GM12878 (cell line): ENCODE data around the gene SEZ6L2. TPM values are rescaled to one million over a fixed set of nuclear protein-coding genes. Genes with fewer than 3 reads are reported as not detected.
A peak's percentile ranks its signal among the peaks of the same experiment; 100 is the strongest.

ENCODE experiments used
- ATAC-seq: fragments of 200-7000 bp; cut with Tn5 transposase; 3 replicates; pipeline ENCODE4 v1.9.1; 2020; ENCODE audit warnings: mild to moderate bottlenecking, moderate library complexity
- BruUV-seq: library from RNA; stranded (reverse); fragments of 400-500 nt; replicated peaks from 2 replicates; lab custom pipeline; 2021; lab: Mats Ljungman, UMichigan
- CTCF ChIA-PET: fragments of 300-600 bp; sonication (Branson Sonifier 250); formaldehyde crosslinking; extraction: SDS; loops from one replicate; lab custom pipeline; 2021; ENCODE audit warnings: inconsistent platforms; lab: Yijun Ruan, JAX
- POLR2A ChIA-PET: fragments of 350-600 bp; formaldehyde crosslinking; extraction: SDS; loops from one replicate; lab custom pipeline; 2021; ENCODE audit warnings: inconsistent platforms; lab: Charles Lee
- RAD21 ChIA-PET: fragments of 300-600 bp; sonication (Branson Sonifier 250); formaldehyde crosslinking; loops from one replicate; lab custom pipeline; 2023; ENCODE audit warnings: antibody characterized with exemption; ENCODE audit not compliant: unreplicated experiment; lab: Charles Lee
- SMC1A ChIA-PET: fragments of 300-600 bp; sonication (Branson Sonifier 250); formaldehyde crosslinking; loops from one replicate; lab custom pipeline; 2023; ENCODE audit not compliant: unreplicated experiment, uncharacterized antibody; lab: Charles Lee
- DNase-seq: peaks from one replicate; pipeline ENCODE4 v3.0.0-alpha.2; 2011; ENCODE audit warnings: low read depth, low spot score
- FAIRE-seq: peaks from 3 replicates; lab custom pipeline; 2011; peaks lifted over from hg19 to GRCh38; lab: Jason Lieb, UNC
- H2AFZ ChIP-seq: 2 replicates; pipeline ENCODE4 v1.6.0; 2011; ENCODE audit warnings: low read depth, low read length, control low read depth; ENCODE audit not compliant: control insufficient read depth
- H3K27ac ChIP-seq: 2 replicates; pipeline ENCODE4 v1.5.1; 2011; ENCODE audit warnings: control low read depth; ENCODE audit not compliant: control insufficient read depth, insufficient read depth
- H3K27me3 ChIP-seq, 2 experiments: replicated peaks in 1 of 2; 2 replicates each; pipeline versions ENCODE4 v1.6.0 to v1.6.1; 2011; ENCODE audit warnings: low read length in 1 of 2; ENCODE audit not compliant: control insufficient read depth in 2 of 2, insufficient read depth in 2 of 2
- H3K36me3 ChIP-seq, 2 experiments: 2 replicates each; pipeline ENCODE4 v1.5.1; 2011; ENCODE audit warnings: low read length in 1 of 2; ENCODE audit not compliant: control insufficient read depth in 2 of 2, insufficient read depth in 2 of 2
- H3K4me1 ChIP-seq: 2 replicates; pipeline ENCODE4 v1.6.1; 2011; ENCODE audit warnings: mild to moderate bottlenecking, low read length, moderate library complexity, mixed read lengths; ENCODE audit not compliant: control insufficient read depth, insufficient read depth
- H3K4me2 ChIP-seq: 2 replicates; pipeline ENCODE4 v1.6.0; 2011; ENCODE audit warnings: control low read depth; ENCODE audit not compliant: control insufficient read depth, insufficient read depth
- H3K4me3 ChIP-seq: fragments of 200-600 bp; sonication (generic); 2 replicates; pipeline ENCODE4 v1.5.1; 2016
- H3K79me2 ChIP-seq: 2 replicates; pipeline ENCODE4 v1.6.0; 2011; ENCODE audit warnings: low read length; ENCODE audit not compliant: control insufficient read depth, insufficient read depth
- H3K9ac ChIP-seq: 2 replicates; pipeline ENCODE4 v1.8.0; 2011; ENCODE audit warnings: low read length, control low read depth, mixed read lengths; ENCODE audit not compliant: control insufficient read depth, insufficient read depth
- H3K9me3 ChIP-seq: replicated peaks from 3 replicates; pipeline ENCODE4 v1.5.1; 2011; ENCODE audit warnings: mild to moderate bottlenecking, low read length; ENCODE audit not compliant: control insufficient read depth, insufficient read depth
- H4K20me1 ChIP-seq: 2 replicates; pipeline ENCODE4 v1.6.0; 2011; ENCODE audit not compliant: control insufficient read depth, insufficient read depth
- BACH1 ChIP-seq: fragments of 450-650 bp; IDR thresholded peaks from 2 replicates; pipeline ENCODE4 v1.6.1; 2017; ENCODE audit warnings: mild to moderate bottlenecking, borderline replicate concordance
- ESRRA ChIP-seq: IDR thresholded peaks from 2 replicates; pipeline ENCODE4 v1.6.1; 2012; ENCODE audit warnings: mild to moderate bottlenecking, low read length, improper control_type of control experiment
- KLF5 ChIP-seq: fragments of 450-650 bp; IDR thresholded peaks from 2 replicates; pipeline ENCODE4 v1.6.1; 2014; ENCODE audit warnings: mild to moderate bottlenecking; ENCODE audit not compliant: partially characterized antibody
- MAX ChIP-seq: IDR thresholded peaks from 2 replicates; pipeline ENCODE4 v1.6.1; 2012; ENCODE audit warnings: low read depth, low read length, improper control_type of control experiment
- NFYA ChIP-seq: IDR thresholded peaks from 2 replicates; pipeline ENCODE4 v1.6.1; 2011; ENCODE audit warnings: low read depth, mild to moderate bottlenecking, low read length, improper control_type of control experiment, borderline replicate concordance
- PKNOX1 ChIP-seq: fragments of 450-650 bp; IDR thresholded peaks from 2 replicates; pipeline ENCODE4 v1.6.1; 2016; ENCODE audit warnings: mild to moderate bottlenecking
- RELB ChIP-seq: fragments of 450-650 bp; IDR thresholded peaks from 2 replicates; pipeline ENCODE4 v1.6.1; 2017; ENCODE audit warnings: low read depth, mild to moderate bottlenecking, moderate library complexity
- SIN3A ChIP-seq: IDR thresholded peaks from 2 replicates; pipeline ENCODE4 v1.6.1; 2012; ENCODE audit warnings: low read depth, low read length, improper control_type of control experiment
- SMAD5 ChIP-seq: IDR thresholded peaks from 2 replicates; pipeline ENCODE4 v1.6.1; 2016; ENCODE audit warnings: antibody characterized with exemption, low read depth
- TCF12 ChIP-seq: IDR thresholded peaks from 2 replicates; pipeline ENCODE4 v1.6.1; 2011; ENCODE audit warnings: low read depth, mild to moderate bottlenecking, low read length
- USF1 ChIP-seq: IDR thresholded peaks from 2 replicates; pipeline ENCODE4 v1.6.1; 2011; ENCODE audit warnings: borderline replicate concordance, low read depth, mild to moderate bottlenecking, moderate library complexity, mixed read lengths, low read length; ENCODE audit not compliant: insufficient read depth; ENCODE audit errors: extremely low read length
- ZBTB33 ChIP-seq: fragments of 450-650 bp; IDR thresholded peaks from 2 replicates; pipeline ENCODE4 v1.6.1; 2017; ENCODE audit warnings: mild to moderate bottlenecking
- ZNF592 ChIP-seq: fragments of 450-650 bp; IDR thresholded peaks from 2 replicates; pipeline ENCODE4 v1.6.1; 2017; ENCODE audit warnings: mild to moderate bottlenecking, moderate library complexity
- WGBS: methylation state at CpG from one replicate; pipeline ENCODE4 v1.1.6; 2016; ENCODE audit warnings: low lambda C conversion rate; ENCODE audit not compliant: insufficient replicate concordance, insufficient coverage; ENCODE audit errors: missing lambda C conversion rate; 5-methylcytosine and 5-hydroxymethylcytosine counted together
- in situ Hi-C: fragments of 300-500 bp; cut with MboI; formaldehyde crosslinking; loops from 9 replicates; pipeline ENCODE4 v1.14.3; 2018; ENCODE audit warnings: mixed read lengths
- intact Hi-C: fragments of 100-400 bp; cut with micrococcal nuclease; formaldehyde crosslinking; loops from one replicate; pipeline ENCODE4 v1.14.2; 2022; ENCODE audit not compliant: unreplicated experiment
- polyA plus RNA-seq, 11 experiments: library from polyadenylated mRNA; depleted of rRNA in 4 of 11; unstranded in 6 of 11; stranded (reverse) in 5 of 11; fragments of >200 nt; fragmentation: Nextera tagmentation in 4 of 11; fragmentation: Illumina TruSeq in 1 of 11; extraction: Ambion mirVana in 4 of 11; extraction: Trizol in 1 of 11; gene quantifications; 1 replicate in 1 of 11; 2 replicates in 10 of 11; pipeline versions ENCODE4 v1.2.1 to v1.2.3, GENCODE V29; 2011 to 2016; ENCODE audit warnings: inconsistent platforms in 2 of 11, missing spikeins in 2 of 11, low read depth in 1 of 11
- total RNA-seq, 4 experiments: library from RNA; depleted of rRNA in 3 of 4; stranded (reverse); fragments of >200 nt in 3 of 4; fragmentation: Illumina TruSeq in 1 of 4; extraction: Trizol in 1 of 4; gene quantifications; 2 replicates each; pipeline versions ENCODE4 v1.2.1 to v1.2.3, GENCODE V29; 2013 to 2021

The SEZ6L2 gene
- total and polyA plus RNA-seq, 10 of the 15 experiments (the other 5 are each of a cell fraction or from before 2014, with no cell fraction given), result 0.06 to 0.49 TPM; not detected in 8

GRCh38 chr16:29854520-29855100 lies 44.7 kb downstream of the SEZ6L2 start:
- ATAC-seq (peak; percentile 21; the same call in 2 of the 3 replicates), FAIRE-seq (no peak), DNase-seq (no peak)
- H2AFZ ChIP-seq, result no peak overlapping the region
- H3K36me3 ChIP-seq, result peaks cover 0 to 3% of the 10 kb centered on the region in 2 experiments; a peak in 2 of 4 replicates
- RAD21 ChIA-PET, result no interaction called here
- WGBS, result 63% methylated on average over 5 of the region's 5 CpGs
- intact Hi-C loops (no loop called here), in situ Hi-C loops (no loop called here)
- no peak overlapping the region for H3K9ac ChIP-seq
- no peak overlapping the region for H3K27ac ChIP-seq
- CTCF ChIA-PET, result interaction anchor here (1.0 to 3.8 kb wide), 2 partner anchors 163 to 177 kb away, joined by 3 to 9 read pairs; no protein-coding TSS in a partner anchor
- no peaks in the 10 kb centered on the region for H3K27me3 ChIP-seq
- no peak overlapping the region for H3K4me3 ChIP-seq
- SMC1A ChIA-PET, result interaction anchor here (0.7 kb wide), 1 partner anchor 20 kb away, joined by 3 read pairs; no protein-coding TSS in a partner anchor
- POLR2A ChIA-PET, result interaction anchor here (0.6 kb wide), 1 partner anchor 39 kb away, joined by 3 read pairs; no protein-coding TSS in a partner anchor
- no peaks in the 10 kb centered on the region for H3K4me1 ChIP-seq
- H3K9me3 ChIP-seq, result no peaks in the 10 kb centered on the region
- BruUV-seq, result no TSS peak
- no peaks in the 10 kb centered on the region for H4K20me1 ChIP-seq
- no peak overlapping the region for H3K4me2 ChIP-seq
- H3K79me2 ChIP-seq, result no peaks in the 10 kb centered on the region
- TF ChIP-seq NFYA, result no peak
- no peak for TF ChIP-seq SMAD5
- TF ChIP-seq TCF12, result no peak
- TF ChIP-seq ZBTB33, result no peak
- TF ChIP-seq ZNF592, result no peak
- TF ChIP-seq ESRRA, result no peak
- TF ChIP-seq MAX, result no peak
- TF ChIP-seq RELB, result no peak
- TF ChIP-seq KLF5, result no peak
- no peak for TF ChIP-seq BACH1
- no peak for TF ChIP-seq PKNOX1
- no peak for TF ChIP-seq USF1
- no peak for TF ChIP-seq SIN3A
